K562 (cell line): ENCODE measurements around the gene ITPR1. TPM values are rescaled to one million over a fixed set of nuclear protein-coding genes. Genes with fewer than 3 reads are reported as not detected.

Experiments used
- ATF1 ChIP-seq, 2 experiments: fragments of 450-650 bp in 1 of 2; IDR thresholded peaks; 2 replicates each; pipeline ENCODE4 v1.6.1; 2016; ENCODE audit warnings: missing compliant biosample characterization in 1 of 2, missing genetic modification characterization in 1 of 2
- BRF1 ChIP-seq: IDR thresholded peaks from 3 replicates; pipeline ENCODE4 v1.6.1; 2011; ENCODE audit warnings: borderline replicate concordance, mild to moderate bottlenecking; ENCODE audit not compliant: insufficient read length; ENCODE audit errors: extremely low read depth
- ELF4 ChIP-seq: fragments of 450-650 bp; formaldehyde crosslinking; IDR thresholded peaks from 2 replicates; pipeline ENCODE4 v1.4.0; 2022; ENCODE audit warnings: missing genetic modification characterization
- LARP7 ChIP-seq: fragments of 450-650 bp; IDR thresholded peaks from 2 replicates; pipeline ENCODE4 v1.6.1; 2016
- MAFF ChIP-seq: IDR thresholded peaks from 2 replicates; pipeline ENCODE4 v1.6.1; 2012; ENCODE audit warnings: low read length, improper control_type of control experiment
- NEUROD1 ChIP-seq: fragments of 150-350 bp; IDR thresholded peaks from 2 replicates; pipeline ENCODE4 v1.6.1; 2014; ENCODE audit warnings: borderline replicate concordance, low read length, low read depth; ENCODE audit not compliant: partially characterized antibody
- POLR2AphosphoS5 ChIP-seq: IDR thresholded peaks from 2 replicates; pipeline ENCODE4 v1.6.1; 2011; ENCODE audit warnings: mild to moderate bottlenecking, low read depth, low read length, moderate library complexity; ENCODE audit not compliant: control insufficient read depth, insufficient read depth
- POLR2H ChIP-seq: IDR thresholded peaks from 2 replicates; pipeline ENCODE4 v1.6.1; 2016; ENCODE audit warnings: missing genetic modification characterization, low read depth, mild to moderate bottlenecking, control low read depth, missing compliant biosample characterization, moderate library complexity
- PTBP1 ChIP-seq: fragments of 200-400 bp; formaldehyde crosslinking; IDR thresholded peaks from 2 replicates; pipeline ENCODE4 v1.6.1; 2017; ENCODE audit warnings: low read depth, low read length
- PURB ChIP-seq: sonication (generic); formaldehyde crosslinking; IDR thresholded peaks from 2 replicates; pipeline ENCODE4 v1.9.0; 2021; ENCODE audit warnings: low read depth, mild to moderate bottlenecking, missing genetic modification reagents
- RBM15 ChIP-seq: fragments of 200-400 bp; formaldehyde crosslinking; IDR thresholded peaks from 2 replicates; pipeline ENCODE4 v1.6.1; 2018; ENCODE audit warnings: mild to moderate bottlenecking, low read length, moderate library complexity; ENCODE audit not compliant: insufficient read depth
- RFX1 ChIP-seq: fragments of 450-650 bp; IDR thresholded peaks from 2 replicates; pipeline ENCODE4 v1.6.1; 2016; ENCODE audit warnings: mild to moderate bottlenecking, moderate library complexity
- RUNX1 ChIP-seq: sonication (generic); IDR thresholded peaks from 2 replicates; pipeline ENCODE4 v1.6.1; 2016; ENCODE audit warnings: antibody characterized with exemption, low read depth
- TAF9B ChIP-seq: fragments of 450-650 bp; IDR thresholded peaks from 2 replicates; pipeline ENCODE4 v1.6.1; 2018; ENCODE audit warnings: mild to moderate bottlenecking; ENCODE audit not compliant: partially characterized antibody
- TAL1 ChIP-seq: fragments of 450-650 bp; IDR thresholded peaks from 2 replicates; pipeline ENCODE4 v1.6.1; 2016; ENCODE audit warnings: mild to moderate bottlenecking
- ZBTB8A ChIP-seq: fragments of 450-650 bp; IDR thresholded peaks from 2 replicates; pipeline ENCODE4 v1.6.1; 2018; ENCODE audit warnings: mild to moderate bottlenecking, moderate library complexity; ENCODE audit not compliant: partially characterized antibody
- ZNF133 ChIP-seq: fragments of 250-450 bp; sonication (Bioruptor Pico); IDR thresholded peaks from 2 replicates; pipeline ENCODE4 v1.4.0; 2020; ENCODE audit warnings: mild to moderate bottlenecking
- ZNF140 ChIP-seq: fragments of 250-450 bp; sonication (Bioruptor Pico); IDR thresholded peaks from 2 replicates; pipeline ENCODE4 v1.8.0; 2021; ENCODE audit warnings: moderate library complexity, mild to moderate bottlenecking, inconsistent platforms
- ZNF197 ChIP-seq: fragments of 200-800 bp; sonication (Bioruptor generic); IDR thresholded peaks from 2 replicates; pipeline ENCODE4 v1.6.1; 2016; ENCODE audit warnings: low read depth, missing genetic modification characterization, missing compliant biosample characterization
- ZNF316 ChIP-seq: fragments of 450-650 bp; IDR thresholded peaks from 2 replicates; pipeline ENCODE4 v1.6.1; 2016
- ZNF408 ChIP-seq: fragments of 250-450 bp; sonication (Bioruptor Pico); IDR thresholded peaks from 2 replicates; pipeline ENCODE4 v1.4.0; 2020; ENCODE audit warnings: low read depth, mild to moderate bottlenecking, moderate library complexity
- ZNF436 ChIP-seq: fragments of 250-450, 450-650 bp; sonication (Bioruptor Pico); formaldehyde crosslinking; IDR thresholded peaks from 2 replicates; pipeline ENCODE4 v1.7.0; 2020; ENCODE audit warnings: mild to moderate bottlenecking
- ZNF57 ChIP-seq: fragments of 450-650 bp; formaldehyde crosslinking; IDR thresholded peaks from 2 replicates; pipeline ENCODE4 v1.4.0; 2020; ENCODE audit warnings: mild to moderate bottlenecking, moderate library complexity
- ZNF699 ChIP-seq: fragments of 250-450 bp; sonication (Bioruptor Pico); IDR thresholded peaks from 2 replicates; pipeline ENCODE4 v1.8.0; 2021; ENCODE audit warnings: mild to moderate bottlenecking, moderate library complexity; ENCODE audit not compliant: insufficient replicate concordance
- polyA plus RNA-seq, 8 experiments: library from polyadenylated mRNA; depleted of rRNA in 4 of 8; stranded (reverse) in 5 of 8; unstranded in 3 of 8; fragments of >200 nt; fragmentation: Nextera tagmentation in 2 of 8; fragmentation: Illumina TruSeq in 1 of 8; extraction: Ambion mirVana in 2 of 8; extraction: Trizol in 1 of 8; gene quantifications; 2 replicates each; pipeline versions ENCODE4 v1.2.1 to v1.2.3, GENCODE V29; 2011 to 2014; ENCODE audit warnings: inconsistent platforms in 1 of 8, missing spikeins in 1 of 8
- total RNA-seq, 7 experiments: library from RNA; depleted of rRNA in 6 of 7; stranded (reverse); fragments of >200 nt in 6 of 7; fragmentation: Illumina TruSeq in 2 of 7; extraction: Trizol in 2 of 7; gene quantifications; 2 replicates each; pipeline versions ENCODE4 v1.2.1 to v1.2.3, GENCODE V29; 2011 to 2021; ENCODE audit warnings: low replicate concordance in 1 of 7
- TF ChIP-seq, protein P1 (sequence below), 3 experiments: IDR thresholded peaks in 2 of 3; conservative IDR thresholded peaks in 1 of 3; 2 replicates each; pipeline ENCODE4 v1.5.1; 2011 to 2012; ENCODE audit warnings: low read length in 3 of 3, mild to moderate bottlenecking in 3 of 3, control low read depth in 2 of 3, improper control_type of control experiment in 1 of 3, inconsistent platforms in 1 of 3, low read depth in 1 of 3, mixed read lengths in 1 of 3, moderate library complexity in 1 of 3; ENCODE audit not compliant: insufficient read depth in 2 of 3
- TF ChIP-seq, protein P2 (sequence below): sonication (generic); formaldehyde crosslinking; IDR thresholded peaks from 2 replicates; pipeline ENCODE4 v1.8.1; 2023; ENCODE audit warnings: mild to moderate bottlenecking, missing genetic modification reagents, moderate library complexity
- TF ChIP-seq, protein P3 (sequence below): fragments of 450-650 bp; conservative IDR thresholded peaks from 2 replicates; pipeline ENCODE4 v1.6.1; 2016; ENCODE audit warnings: missing genetic modification characterization, low read depth, mild to moderate bottlenecking, control low read depth, missing compliant biosample characterization

Gene ITPR1
- total and polyA plus RNA-seq, 9 of the 15 experiments (the other 6 are each of a cell fraction or from before 2014, with no cell fraction given), result 22.4 to 40.0 (median 27.4) TPM

DNA sequence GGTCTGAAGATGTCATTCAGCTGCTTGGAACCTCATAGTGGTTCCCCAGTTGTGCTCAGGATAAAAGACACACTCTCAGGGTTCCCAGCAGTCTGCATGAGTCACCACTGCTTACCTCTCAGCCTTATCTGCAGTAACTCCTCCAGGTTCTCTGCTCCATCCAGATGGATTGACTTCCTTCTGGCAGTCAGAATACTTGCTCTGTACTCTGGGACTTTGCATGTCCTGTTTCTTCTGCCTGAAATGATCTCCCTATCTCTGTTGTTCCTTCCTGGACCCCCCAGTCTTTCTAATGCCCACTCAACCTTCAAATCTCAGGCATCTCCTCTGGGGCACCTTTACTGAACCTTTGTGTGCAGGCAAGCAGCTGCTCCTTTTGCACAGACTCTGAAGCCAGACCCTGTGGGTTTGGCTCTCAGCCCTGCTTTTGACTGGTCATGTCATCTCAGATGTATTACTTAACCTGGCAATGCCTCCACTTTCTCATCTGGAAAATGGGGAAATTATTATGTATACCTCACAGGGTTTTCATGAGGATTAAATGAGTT, 38.4 kb downstream of the ITPR1 start (continued):
- TF ChIP-seq, protein P1, sequence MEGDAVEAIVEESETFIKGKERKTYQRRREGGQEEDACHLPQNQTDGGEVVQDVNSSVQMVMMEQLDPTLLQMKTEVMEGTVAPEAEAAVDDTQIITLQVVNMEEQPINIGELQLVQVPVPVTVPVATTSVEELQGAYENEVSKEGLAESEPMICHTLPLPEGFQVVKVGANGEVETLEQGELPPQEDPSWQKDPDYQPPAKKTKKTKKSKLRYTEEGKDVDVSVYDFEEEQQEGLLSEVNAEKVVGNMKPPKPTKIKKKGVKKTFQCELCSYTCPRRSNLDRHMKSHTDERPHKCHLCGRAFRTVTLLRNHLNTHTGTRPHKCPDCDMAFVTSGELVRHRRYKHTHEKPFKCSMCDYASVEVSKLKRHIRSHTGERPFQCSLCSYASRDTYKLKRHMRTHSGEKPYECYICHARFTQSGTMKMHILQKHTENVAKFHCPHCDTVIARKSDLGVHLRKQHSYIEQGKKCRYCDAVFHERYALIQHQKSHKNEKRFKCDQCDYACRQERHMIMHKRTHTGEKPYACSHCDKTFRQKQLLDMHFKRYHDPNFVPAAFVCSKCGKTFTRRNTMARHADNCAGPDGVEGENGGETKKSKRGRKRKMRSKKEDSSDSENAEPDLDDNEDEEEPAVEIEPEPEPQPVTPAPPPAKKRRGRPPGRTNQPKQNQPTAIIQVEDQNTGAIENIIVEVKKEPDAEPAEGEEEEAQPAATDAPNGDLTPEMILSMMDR (IDR thresholded peaks at IDR 0.05 in 2 of 3, conservative IDR thresholded peaks at IDR 0.05 in 1 of 3; ENCODE audit: insufficient read depth in 2 of 3, low read depth in 1 of 3, low read length in 3 of 3), result no peak
- TF ChIP-seq LARP7 (no peak), POLR2H (no peak), PTBP1 (no peak; the same call in 1 of the 2 replicates), PURB (CRISPR knock-in tag) (no peak), ELF4 (CRISPR knock-in tag) (no peak), ZNF408 (CRISPR knock-in tag) (no peak), ZNF140 (CRISPR knock-in tag) (no peak), MAFF (no peak; the same call in 1 of the 2 replicates), RUNX1 (no peak), ZNF133 (no peak), RFX1 (no peak), RBM15 (no peak), ZNF197 (CRISPR knock-in tag) (0 out of 2 replicates have a peak, but pooled peaks have one; percentile 39), BRF1 (no peak), TAF9B (no peak), ZNF436 (no peak), ZNF699 (no peak), ATF1 (CRISPR knock-in tag; IDR thresholded peaks at IDR 0.05) (no peak), ATF1 (tag; IDR thresholded peaks at IDR 0.05) (peak; percentile 62), ZNF316 (0 out of 2 replicates have a peak, but pooled peaks have one; percentile 28), TAL1 (peak; percentile 77), NEUROD1 (peak; percentile 91), ZNF57 (CRISPR knock-in tag) (no peak), ZBTB8A (no peak), POLR2AphosphoS5 (peak; percentile 76)
- TF ChIP-seq, protein P2, sequence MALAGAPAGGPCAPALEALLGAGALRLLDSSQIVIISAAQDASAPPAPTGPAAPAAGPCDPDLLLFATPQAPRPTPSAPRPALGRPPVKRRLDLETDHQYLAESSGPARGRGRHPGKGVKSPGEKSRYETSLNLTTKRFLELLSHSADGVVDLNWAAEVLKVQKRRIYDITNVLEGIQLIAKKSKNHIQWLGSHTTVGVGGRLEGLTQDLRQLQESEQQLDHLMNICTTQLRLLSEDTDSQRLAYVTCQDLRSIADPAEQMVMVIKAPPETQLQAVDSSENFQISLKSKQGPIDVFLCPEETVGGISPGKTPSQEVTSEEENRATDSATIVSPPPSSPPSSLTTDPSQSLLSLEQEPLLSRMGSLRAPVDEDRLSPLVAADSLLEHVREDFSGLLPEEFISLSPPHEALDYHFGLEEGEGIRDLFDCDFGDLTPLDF (CRISPR knock-in tag), result no peak; the same call in 1 of the 2 replicates
- TF ChIP-seq, protein P3, sequence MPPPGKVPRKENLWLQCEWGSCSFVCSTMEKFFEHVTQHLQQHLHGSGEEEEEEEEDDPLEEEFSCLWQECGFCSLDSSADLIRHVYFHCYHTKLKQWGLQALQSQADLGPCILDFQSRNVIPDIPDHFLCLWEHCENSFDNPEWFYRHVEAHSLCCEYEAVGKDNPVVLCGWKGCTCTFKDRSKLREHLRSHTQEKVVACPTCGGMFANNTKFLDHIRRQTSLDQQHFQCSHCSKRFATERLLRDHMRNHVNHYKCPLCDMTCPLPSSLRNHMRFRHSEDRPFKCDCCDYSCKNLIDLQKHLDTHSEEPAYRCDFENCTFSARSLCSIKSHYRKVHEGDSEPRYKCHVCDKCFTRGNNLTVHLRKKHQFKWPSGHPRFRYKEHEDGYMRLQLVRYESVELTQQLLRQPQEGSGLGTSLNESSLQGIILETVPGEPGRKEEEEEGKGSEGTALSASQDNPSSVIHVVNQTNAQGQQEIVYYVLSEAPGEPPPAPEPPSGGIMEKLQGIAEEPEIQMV (tag), result no peak
